IMR-90 (cell line): ENCODE results near the gene THUMPD2. TPM values are rescaled to one million over a fixed set of nuclear protein-coding genes. Genes with fewer than 3 reads are reported as not detected.
A peak's percentile ranks its signal among the peaks of the same experiment; 100 is the strongest.

Experiments used
- ATAC-seq: fragments of 200-7000 bp; cut with Tn5 transposase; 2 replicates; pipeline ENCODE4 v1.9.1; 2020; ENCODE audit warnings: low read depth, mild to moderate bottlenecking, moderate library complexity
- BruUV-seq: library from RNA; stranded (reverse); fragments of 400-500 nt; replicated peaks from 2 replicates; lab custom pipeline; 2021; lab: Mats Ljungman, UMichigan
- CTCF ChIA-PET: fragments of 300-600 bp; formaldehyde crosslinking; extraction: SDS; loops from one replicate; lab custom pipeline; 2021; ENCODE audit warnings: antibody characterized with exemption; lab: Yijun Ruan, JAX
- POLR2A ChIA-PET: fragments of 300-600 bp; sonication (Branson Sonifier 250); formaldehyde crosslinking; loops from one replicate; lab custom pipeline; 2022; ENCODE audit warnings: antibody characterized with exemption; ENCODE audit not compliant: unreplicated experiment; lab: Charles Lee
- DNase-seq: peaks from one replicate; pipeline ENCODE4 v3.0.0; 2013
- H2AFZ ChIP-seq: replicated peaks from 2 replicates; pipeline ENCODE3; 2013; ENCODE audit warnings: low read length, mild to moderate bottlenecking; ENCODE audit not compliant: poor library complexity
- H2AK5ac ChIP-seq: 2 replicates; pipeline ENCODE4 v1.6.1; 2013; ENCODE audit warnings: low read depth, low read length, inconsistent platforms
- H2AK9ac ChIP-seq: replicated peaks from 2 replicates; pipeline ENCODE3; 2013; ENCODE audit warnings: mild to moderate bottlenecking, low read depth, low read length, moderate library complexity; ENCODE audit not compliant: poor library complexity
- H2BK120ac ChIP-seq: 2 replicates; pipeline ENCODE4 v1.6.1; 2013; ENCODE audit warnings: low read depth, low read length, inconsistent platforms
- H2BK15ac ChIP-seq: 3 replicates; pipeline ENCODE4 v1.6.1; 2013; ENCODE audit warnings: low read depth, low read length, inconsistent platforms
- H2BK20ac ChIP-seq: 2 replicates; pipeline ENCODE4 v1.6.1; 2013; ENCODE audit warnings: low read depth, mild to moderate bottlenecking, inconsistent platforms, low read length, moderate library complexity
- H2BK5ac ChIP-seq: 2 replicates; pipeline ENCODE4 v1.6.1; 2013; ENCODE audit warnings: mild to moderate bottlenecking, low read depth, low read length, inconsistent platforms; ENCODE audit not compliant: poor library complexity, severe bottlenecking
- H3K14ac ChIP-seq: replicated peaks from 2 replicates; pipeline ENCODE4 v1.6.1; 2013; ENCODE audit warnings: low read depth, low read length, inconsistent platforms
- H3K18ac ChIP-seq: 2 replicates; pipeline ENCODE4 v1.6.1; 2013; ENCODE audit warnings: low read depth, low read length, control low read depth
- H3K23ac ChIP-seq: 2 replicates; pipeline ENCODE4 v1.6.1; 2013; ENCODE audit warnings: low read depth, low read length, inconsistent platforms
- H3K27ac ChIP-seq: 2 replicates; pipeline ENCODE4 v1.5.1; 2013; ENCODE audit warnings: mild to moderate bottlenecking, control low read depth, low read length; ENCODE audit not compliant: insufficient read depth
- H3K27me3 ChIP-seq: 2 replicates; pipeline ENCODE4 v1.6.1; 2013; ENCODE audit warnings: low read length; ENCODE audit not compliant: control insufficient read depth, insufficient read depth
- H3K36me3 ChIP-seq: 2 replicates; pipeline ENCODE4 v1.6.1; 2013; ENCODE audit warnings: low read length, mixed read lengths; ENCODE audit not compliant: control insufficient read depth, insufficient read depth
- H3K4ac ChIP-seq: 2 replicates; pipeline ENCODE4 v1.6.1; 2013; ENCODE audit warnings: low read depth, low read length, inconsistent platforms
- H3K4me1 ChIP-seq: 2 replicates; pipeline ENCODE4 v1.6.1; 2013; ENCODE audit warnings: low read length, mixed read lengths; ENCODE audit not compliant: control insufficient read depth, insufficient read depth
- H3K4me2 ChIP-seq: 2 replicates; pipeline ENCODE4 v1.6.1; 2013; ENCODE audit warnings: low read depth, mild to moderate bottlenecking, control low read depth, low read length, moderate library complexity
- H3K4me3 ChIP-seq: 2 replicates; pipeline ENCODE4 v1.5.1; 2013; ENCODE audit warnings: low read depth, mild to moderate bottlenecking, control low read depth, low read length, moderate library complexity; ENCODE audit not compliant: insufficient read depth
- H3K56ac ChIP-seq: 2 replicates; pipeline ENCODE4 v1.6.1; 2013; ENCODE audit warnings: low read length, inconsistent platforms; ENCODE audit not compliant: insufficient read depth; ENCODE audit errors: extremely low read depth
- H3K79me1 ChIP-seq, 2 experiments: 2 replicates each; pipeline ENCODE4 v1.6.1; 2013; ENCODE audit warnings: low read length in 2 of 2, inconsistent platforms in 1 of 2, low read depth in 1 of 2
- H3K9ac ChIP-seq: 2 replicates; pipeline ENCODE4 v1.6.1; 2013; ENCODE audit warnings: low read depth, low read length, control low read depth
- H3K9me1 ChIP-seq: 2 replicates; pipeline ENCODE4 v1.6.1; 2013; ENCODE audit warnings: low read length, inconsistent platforms; ENCODE audit not compliant: insufficient read depth
- H3K9me3 ChIP-seq: 2 replicates; pipeline ENCODE4 v1.6.1; 2013; ENCODE audit warnings: low read length; ENCODE audit not compliant: control insufficient read depth, insufficient read depth
- H4K20me1 ChIP-seq: 2 replicates; pipeline ENCODE4 v1.6.1; 2013; ENCODE audit warnings: low read length, inconsistent platforms; ENCODE audit not compliant: insufficient read depth
- H4K5ac ChIP-seq: 2 replicates; pipeline ENCODE4 v1.6.1; 2013; ENCODE audit warnings: mild to moderate bottlenecking, low read depth, low read length, control low read depth
- H4K8ac ChIP-seq, 2 experiments: 2 replicates each; pipeline ENCODE4 v1.6.1; 2013; ENCODE audit warnings: low read depth in 2 of 2, low read length in 2 of 2, control low read depth in 1 of 2, inconsistent platforms in 1 of 2
- H4K91ac ChIP-seq: 2 replicates; pipeline ENCODE4 v1.6.1; 2013; ENCODE audit warnings: low read depth, low read length, inconsistent platforms; ENCODE audit not compliant: insufficient read depth
- CEBPB ChIP-seq: IDR thresholded peaks from 2 replicates; pipeline ENCODE4 v1.6.1; 2012; ENCODE audit warnings: low read depth, low read length, improper control_type of control experiment
- CHD1 ChIP-seq: IDR thresholded peaks from 2 replicates; pipeline ENCODE4 v1.6.1; 2012; ENCODE audit warnings: low read depth, low read length, improper control_type of control experiment
- POLR2A ChIP-seq: IDR thresholded peaks from 2 replicates; pipeline ENCODE4 v1.6.1; 2012; ENCODE audit warnings: mild to moderate bottlenecking, low read depth, low read length
- RAD21 ChIP-seq: IDR thresholded peaks from 2 replicates; pipeline ENCODE4 v1.6.1; 2012; ENCODE audit warnings: low read length, improper control_type of control experiment
- WGBS, 2 experiments: methylation state at CpG; one replicate each; pipeline versions ENCODE4 v1.1.5 to v1.1.7; 2013; ENCODE audit warnings: missing lambda C conversion rate in 2 of 2; ENCODE audit not compliant: insufficient read length in 1 of 2; ENCODE audit errors: extremely low coverage in 2 of 2; 5-methylcytosine and 5-hydroxymethylcytosine counted together
- dilution Hi-C: fragments of 300-500 bp; cut with HindIII; formaldehyde crosslinking; loops from one replicate; pipeline ENCODE4 v1.14.3; 2018; ENCODE audit warnings: low sequenced_read_pairs; ENCODE audit not compliant: unreplicated experiment
- in situ Hi-C: fragments of 300-500 bp; cut with MboI; formaldehyde crosslinking; loops from 3 replicates; pipeline ENCODE4 v1.14.3; 2019; ENCODE audit warnings: low sequenced_read_pairs, inconsistent platforms, mixed read lengths
- intact Hi-C: fragments of 100-400 bp; cut with micrococcal nuclease; formaldehyde crosslinking; loops from 2 replicates; pipeline ENCODE4 v1.10.0; 2022
- polyA plus RNA-seq, 3 experiments: library from polyadenylated mRNA; depleted of rRNA; stranded (reverse); fragments of >200 nt; gene quantifications; 2 replicates each; pipeline ENCODE4 v1.2.3, GENCODE V29; 2012; ENCODE audit warnings: low replicate concordance in 1 of 3
- total RNA-seq: library from RNA; depleted of rRNA; stranded (reverse); fragments of >200 nt; gene quantifications from 2 replicates; pipeline ENCODE4 v1.2.3, GENCODE V29; 2012
- TF ChIP-seq, protein P1 (sequence below): fragments of 150-350 bp; IDR thresholded peaks from 2 replicates; pipeline ENCODE4 v1.6.1; 2016; ENCODE audit warnings: low read depth, mild to moderate bottlenecking, low read length, moderate library complexity, borderline replicate concordance

Gene THUMPD2
- total and polyA plus RNA-seq, 2 of the 4 experiments (the other 2 are of a cell fraction), result 4.8 to 7.0 TPM

DNA sequence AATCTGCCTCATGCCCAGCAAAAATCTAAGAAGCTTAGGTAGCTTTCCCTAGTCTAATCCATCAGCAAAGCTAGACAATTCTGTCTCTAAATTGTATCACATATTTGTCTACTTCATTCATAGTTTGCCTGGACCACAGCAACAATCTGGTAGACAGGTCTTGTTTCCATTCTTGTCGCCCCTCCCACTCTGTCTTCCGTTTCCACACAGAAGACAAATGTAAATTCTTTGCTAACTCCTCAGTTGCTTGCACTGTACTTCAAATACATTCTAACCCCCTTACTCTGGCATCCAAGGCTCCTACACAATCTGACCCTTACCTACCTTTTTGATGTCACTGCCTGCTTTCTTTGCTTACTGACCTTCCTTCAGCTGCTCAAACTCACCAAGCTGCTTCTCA lies 40.1 kb downstream of the THUMPD2 start:
- Histone ChIP-seq H2AK9ac (no peak overlapping the region), H2BK120ac (peak overlapping the region; percentile 21), H3K27ac (no peak overlapping the region), H3K79me1 (peaks cover 14 to 46% of the 10 kb centered on the region in 2 experiments), H3K27me3 (no peaks in the 10 kb centered on the region), H2BK20ac (peak overlapping the region; percentile 30; the same call in 1 of the 2 replicates), H3K9ac (no peak overlapping the region), H3K56ac (no peak overlapping the region), H2AFZ (no peak overlapping the region), H3K18ac (peak overlapping the region; percentile 61; the same call in 1 of the 2 replicates), H2BK5ac (peak overlapping the region; percentile 48), H2BK15ac (peak overlapping the region; percentile 26; the same call in 1 of the 3 replicates), H3K4me1 (peaks cover 24% of the 10 kb centered on the region), H2AK5ac (peak overlapping the region; percentile 68; the same call in 1 of the 2 replicates), H3K9me1 (peaks cover 17% of the 10 kb centered on the region), H3K36me3 (peaks cover 4% of the 10 kb centered on the region; the same call in 1 of the 2 replicates), H3K4ac (peak overlapping the region; percentile 31; the same call in 1 of the 2 replicates), H3K4me3 (no peak overlapping the region), H3K14ac (peak overlapping the region; percentile 23; the same call in 1 of the 2 replicates), H3K23ac (no peak overlapping the region), H3K9me3 (no peaks in the 10 kb centered on the region), H4K91ac (peak overlapping the region; percentile 75; the same call in 1 of the 2 replicates), H4K8ac (peak overlapping the region in 1 of 2 experiments; percentile 15; a peak in 1 of 4 replicates), H3K4me2 (peak overlapping the region; percentile 38; the same call in 1 of the 2 replicates), H4K5ac (no peak overlapping the region), H4K20me1 (peaks cover 4% of the 10 kb centered on the region)
- 29% methylated on average over 2 of the region's 2 CpGs; no CpG with 5 or more reads in 1 of the 2 experiments for WGBS, 2 experiments
- in situ Hi-C loops (no loop called here), intact Hi-C loops (no loop called here), dilution Hi-C loops (no loop called here)
- DNase-seq (peak; percentile 64), ATAC-seq (peak; percentile 4; the same call in 1 of the 2 replicates)
- CTCF ChIA-PET, result interaction anchor here (1.3 kb wide), 1 partner anchor 10 kb away, joined by 3 read pairs; no protein-coding TSS in a partner anchor
- TF ChIP-seq POLR2A, result no peak
- no peak for TF ChIP-seq CHD1
- TF ChIP-seq RAD21, result no peak
- TF ChIP-seq, protein P1, sequence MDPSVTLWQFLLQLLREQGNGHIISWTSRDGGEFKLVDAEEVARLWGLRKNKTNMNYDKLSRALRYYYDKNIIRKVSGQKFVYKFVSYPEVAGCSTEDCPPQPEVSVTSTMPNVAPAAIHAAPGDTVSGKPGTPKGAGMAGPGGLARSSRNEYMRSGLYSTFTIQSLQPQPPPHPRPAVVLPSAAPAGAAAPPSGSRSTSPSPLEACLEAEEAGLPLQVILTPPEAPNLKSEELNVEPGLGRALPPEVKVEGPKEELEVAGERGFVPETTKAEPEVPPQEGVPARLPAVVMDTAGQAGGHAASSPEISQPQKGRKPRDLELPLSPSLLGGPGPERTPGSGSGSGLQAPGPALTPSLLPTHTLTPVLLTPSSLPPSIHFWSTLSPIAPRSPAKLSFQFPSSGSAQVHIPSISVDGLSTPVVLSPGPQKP, result no peak
- no peak for TF ChIP-seq CEBPB
- POLR2A ChIA-PET, result no interaction called here
- no TSS peak for BruUV-seq
